K562 (cell line): ENCODE data around the gene ZBTB46. TPM values are rescaled to one million over a fixed set of nuclear protein-coding genes. Genes with fewer than 3 reads are reported as not detected.

ENCODE experiments used
- ATAC-seq: fragments of 200-7000 bp; cut with Tn5 transposase; 3 replicates; pipeline ENCODE4 v1.9.1; 2020; ENCODE audit warnings: moderate library complexity
- BruUV-seq: library from RNA; stranded (reverse); fragments of 400-500 nt; replicated peaks from 2 replicates; lab custom pipeline; 2021; lab: Mats Ljungman, UMichigan
- CTCF ChIA-PET: fragments of 300-600 bp; formaldehyde crosslinking; extraction: SDS; loops from one replicate; lab custom pipeline; 2021; ENCODE audit warnings: low intra/inter-chr PET ratio; lab: Yijun Ruan, JAX
- POLR2A ChIA-PET: fragments of 300-600, 350-650 bp; sonication (Branson Sonifier 250); formaldehyde crosslinking; extraction: SDS; loops from one replicate; lab custom pipeline; 2021; ENCODE audit warnings: antibody characterized with exemption, inconsistent platforms; lab: Yijun Ruan, JAX
- DNase-seq, 4 experiments: peaks; one replicate each; pipeline versions ENCODE4 v3.0.0 to v3.0.0-alpha.2; 2011 to 2018; ENCODE audit warnings: low spot score in 3 of 4, mixed read lengths in 3 of 4; ENCODE audit errors: extremely low read depth in 1 of 4
- FAIRE-seq: peaks from 2 replicates; lab custom pipeline; 2011; peaks lifted over from hg19 to GRCh38; lab: Jason Lieb, UNC
- H2AFZ ChIP-seq: 2 replicates; pipeline ENCODE4 v1.6.0; 2011; ENCODE audit warnings: low read depth, low read length, control low read depth, inconsistent platforms
- H3K27ac ChIP-seq: fragments of 200-600 bp; 3 replicates; pipeline ENCODE4 v1.8.0; 2011; ENCODE audit warnings: low read depth, mild to moderate bottlenecking, control low read depth, inconsistent platforms, low read length, moderate library complexity, mixed read lengths; ENCODE audit errors: extremely low read depth
- H3K27me3 ChIP-seq, 2 experiments: fragments of 300-600 bp in 1 of 2; 2 replicates in 1 of 2; 3 replicates in 1 of 2; pipeline versions ENCODE4 v1.6.0 to v1.8.0; 2011; ENCODE audit warnings: inconsistent platforms in 2 of 2, low read length in 2 of 2, mild to moderate bottlenecking in 1 of 2, mixed read lengths in 1 of 2, moderate library complexity in 1 of 2; ENCODE audit not compliant: control insufficient read depth in 2 of 2, insufficient read depth in 2 of 2
- H3K36me3 ChIP-seq: fragments of 300-600 bp; 3 replicates; pipeline ENCODE4 v1.8.0; 2011; ENCODE audit warnings: mild to moderate bottlenecking, low read length, inconsistent platforms; ENCODE audit not compliant: control insufficient read depth, insufficient read depth
- H3K4me1 ChIP-seq, 2 experiments: fragments of 200-600 bp in 1 of 2; replicated peaks in 1 of 2; 2 replicates in 1 of 2; 3 replicates in 1 of 2; pipeline versions ENCODE4 v1.5.1 to v1.8.0; 2011; ENCODE audit warnings: inconsistent platforms in 2 of 2, low read length in 2 of 2, mild to moderate bottlenecking in 1 of 2, mixed read lengths in 1 of 2, moderate library complexity in 1 of 2; ENCODE audit not compliant: control insufficient read depth in 2 of 2, insufficient read depth in 2 of 2
- H3K4me2 ChIP-seq: 2 replicates; pipeline ENCODE4 v1.6.1; 2011; ENCODE audit warnings: low read length, control low read depth, inconsistent platforms, mixed read lengths; ENCODE audit not compliant: insufficient read depth
- H3K4me3 ChIP-seq: fragments of 200-600 bp; sonication (generic), shearing (Covaris generic); 2 replicates; pipeline ENCODE4 v1.5.1; 2016; ENCODE audit warnings: control low read depth, inconsistent platforms
- H3K79me2 ChIP-seq: fragments of 200-600 bp; 3 replicates; pipeline ENCODE4 v1.8.0; 2011; ENCODE audit warnings: low read length, inconsistent platforms; ENCODE audit not compliant: control insufficient read depth, insufficient read depth
- H3K9ac ChIP-seq, 2 experiments: 2 replicates each; pipeline versions ENCODE4 v1.6.0 to v1.6.1; 2011; ENCODE audit warnings: low read depth in 2 of 2, low read length in 2 of 2, control low read depth in 1 of 2, inconsistent platforms in 1 of 2, mild to moderate bottlenecking in 1 of 2, mixed read lengths in 1 of 2; ENCODE audit not compliant: insufficient read depth in 1 of 2
- H3K9me1 ChIP-seq: one replicate; pipeline ENCODE4 v1.6.0; 2011; ENCODE audit warnings: inconsistent platforms, mild to moderate bottlenecking, low read length, moderate library complexity; ENCODE audit not compliant: control insufficient read depth, insufficient read depth
- H3K9me3 ChIP-seq: replicated peaks from 2 replicates; pipeline ENCODE4 v1.5.1; 2011; ENCODE audit warnings: low read depth, low read length, inconsistent platforms; ENCODE audit not compliant: control insufficient read depth, insufficient read depth
- H4K20me1 ChIP-seq: replicated peaks from 2 replicates; pipeline ENCODE4 v1.6.1; 2011; ENCODE audit warnings: low read length, inconsistent platforms, mixed read lengths; ENCODE audit not compliant: control insufficient read depth, insufficient read depth
- SMARCE1 ChIP-seq: fragments of 450-650 bp; IDR thresholded peaks from 2 replicates; pipeline ENCODE4 v1.7.1; 2016; ENCODE audit warnings: mild to moderate bottlenecking
- WGBS: fragments of 100-300 bp; shearing (Covaris generic); methylation state at CpG from one replicate; pipeline ENCODE4 v1.1.6; 2016; ENCODE audit warnings: low coverage, mixed read lengths; ENCODE audit not compliant: insufficient coverage; ENCODE audit errors: missing lambda C conversion rate; 5-methylcytosine and 5-hydroxymethylcytosine counted together
- in situ Hi-C: fragments of 300-500 bp; cut with MboI; formaldehyde crosslinking; loops from 4 replicates; pipeline ENCODE4 v1.15.0; 2018; ENCODE audit warnings: inconsistent platforms, mixed read lengths
- intact Hi-C: fragments of 100-400 bp; cut with micrococcal nuclease; formaldehyde crosslinking; loops from 2 replicates; pipeline ENCODE4 v1.14.2; 2022
- polyA plus RNA-seq, 8 experiments: library from polyadenylated mRNA; depleted of rRNA in 4 of 8; stranded (reverse) in 5 of 8; unstranded in 3 of 8; fragments of >200 nt; fragmentation: Nextera tagmentation in 2 of 8; fragmentation: Illumina TruSeq in 1 of 8; extraction: Ambion mirVana in 2 of 8; extraction: Trizol in 1 of 8; gene quantifications; 2 replicates each; pipeline versions ENCODE4 v1.2.1 to v1.2.3, GENCODE V29; 2011 to 2014; ENCODE audit warnings: inconsistent platforms in 1 of 8, missing spikeins in 1 of 8
- total RNA-seq, 7 experiments: library from RNA; depleted of rRNA in 6 of 7; stranded (reverse); fragments of >200 nt in 6 of 7; fragmentation: Illumina TruSeq in 2 of 7; extraction: Trizol in 2 of 7; gene quantifications; 2 replicates each; pipeline versions ENCODE4 v1.2.1 to v1.2.3, GENCODE V29; 2011 to 2021; ENCODE audit warnings: low replicate concordance in 1 of 7
- TF ChIP-seq, protein P1 (sequence below): sonication (generic); formaldehyde crosslinking; IDR thresholded peaks from 2 replicates; pipeline ENCODE4 v1.8.1; 2023; ENCODE audit warnings: mild to moderate bottlenecking, missing genetic modification reagents

The ZBTB46 gene
- total and polyA plus RNA-seq, 9 of the 15 experiments (the other 6 are each of a cell fraction or from before 2014, with no cell fraction given): 0.29 to 4.1 (median 1.1) TPM

DNA sequence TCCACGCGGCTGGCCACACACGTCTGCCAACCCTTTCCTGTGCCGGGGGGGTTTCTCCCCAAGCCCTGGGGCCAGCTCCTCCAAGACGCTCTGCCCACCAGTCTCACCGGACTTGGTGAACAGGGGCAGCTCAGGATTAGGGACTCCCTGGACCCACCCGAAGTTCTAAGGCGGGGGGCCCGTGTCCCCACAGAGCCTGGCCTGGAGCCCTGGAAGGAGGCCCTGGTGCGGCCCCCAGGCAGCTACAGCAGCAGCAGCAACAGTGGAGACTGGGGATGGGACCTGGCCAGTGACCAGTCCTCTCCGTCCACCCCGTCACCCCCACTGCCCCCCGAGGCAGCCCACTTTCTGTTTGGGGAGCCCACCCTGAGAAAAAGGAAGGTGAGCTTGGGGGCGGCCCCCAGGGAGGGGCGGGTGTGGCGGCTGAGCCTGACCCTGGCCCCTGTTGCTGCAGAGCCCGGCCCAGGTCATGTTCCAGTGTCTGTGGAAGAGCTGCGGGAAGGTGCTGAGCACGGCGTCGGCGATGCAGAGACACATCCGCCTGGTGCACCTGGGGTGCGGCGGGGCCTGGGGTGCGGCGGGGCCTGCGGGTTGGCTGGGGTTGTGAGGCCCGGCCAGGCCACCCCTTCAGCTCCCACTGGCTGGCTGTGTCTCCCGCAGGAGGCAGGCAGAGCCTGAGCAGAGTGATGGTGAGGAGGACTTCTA lies 89.2 kb downstream of the ZBTB46 start:
- no peaks in the 10 kb centered on the region for H3K27me3 ChIP-seq
- TF ChIP-seq, protein P1, sequence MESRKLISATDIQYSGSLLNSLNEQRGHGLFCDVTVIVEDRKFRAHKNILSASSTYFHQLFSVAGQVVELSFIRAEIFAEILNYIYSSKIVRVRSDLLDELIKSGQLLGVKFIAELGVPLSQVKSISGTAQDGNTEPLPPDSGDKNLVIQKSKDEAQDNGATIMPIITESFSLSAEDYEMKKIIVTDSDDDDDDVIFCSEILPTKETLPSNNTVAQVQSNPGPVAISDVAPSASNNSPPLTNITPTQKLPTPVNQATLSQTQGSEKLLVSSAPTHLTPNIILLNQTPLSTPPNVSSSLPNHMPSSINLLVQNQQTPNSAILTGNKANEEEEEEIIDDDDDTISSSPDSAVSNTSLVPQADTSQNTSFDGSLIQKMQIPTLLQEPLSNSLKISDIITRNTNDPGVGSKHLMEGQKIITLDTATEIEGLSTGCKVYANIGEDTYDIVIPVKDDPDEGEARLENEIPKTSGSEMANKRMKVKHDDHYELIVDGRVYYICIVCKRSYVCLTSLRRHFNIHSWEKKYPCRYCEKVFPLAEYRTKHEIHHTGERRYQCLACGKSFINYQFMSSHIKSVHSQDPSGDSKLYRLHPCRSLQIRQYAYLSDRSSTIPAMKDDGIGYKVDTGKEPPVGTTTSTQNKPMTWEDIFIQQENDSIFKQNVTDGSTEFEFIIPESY (CRISPR knock-in tag): peak; percentile 28; the same call in 1 of the 2 replicates
- TF ChIP-seq SMARCE1: no peak
- H3K9me1 ChIP-seq: no peaks in the 10 kb centered on the region
- intact Hi-C loops: no loop called here
- H3K79me2 ChIP-seq: peaks cover 16% of the 10 kb centered on the region
- H3K4me3 ChIP-seq: peak overlapping the region; percentile 66; the same call in 1 of the 2 replicates
- H4K20me1 ChIP-seq: no peaks in the 10 kb centered on the region; the same call in 1 of the 2 replicates
- 88% methylated on average over 27 of the region's 30 CpGs for WGBS
- POLR2A ChIA-PET: interaction anchor here (0.5 to 2.0 kb wide), 12 partner anchors 9 to 205 kb away, joined by 3 to 7 read pairs (median 4); partner anchors contain the start of genes ARFRP1, TPD52L2 and ZGPAT
- peaks cover 36% of the 10 kb centered on the region; the same call in 1 of the 3 replicates for H3K36me3 ChIP-seq
- H3K4me2 ChIP-seq: peak overlapping the region; percentile 84
- FAIRE-seq (no peak), ATAC-seq (no peak), DNase-seq (peak in 2 of 4 experiments; percentile 5 to 12)
- H3K4me1 ChIP-seq: peaks cover 11 to 78% of the 10 kb centered on the region in 2 experiments
- no peak overlapping the region for H2AFZ ChIP-seq
- peak overlapping the region; percentile 82; the same call in 2 of the 3 replicates for H3K27ac ChIP-seq
- in situ Hi-C loops: no loop called here
- H3K9me3 ChIP-seq: no peaks in the 10 kb centered on the region
- no TSS peak for BruUV-seq
- CTCF ChIA-PET: no interaction called here
- peak overlapping the region; percentile 82 to 96 for H3K9ac ChIP-seq
